ENCODE results near the gene FBXL13. TPM values are rescaled to one million over a fixed set of nuclear protein-coding genes. Genes with fewer than 3 reads are reported as not detected.

The FBXL13 gene
- total and polyA plus RNA-seq, 2 of the 8 experiments (the other 6 are each of a cell fraction or from before 2014, with no cell fraction given), result 1.2 to 2.8 TPM

DNA sequence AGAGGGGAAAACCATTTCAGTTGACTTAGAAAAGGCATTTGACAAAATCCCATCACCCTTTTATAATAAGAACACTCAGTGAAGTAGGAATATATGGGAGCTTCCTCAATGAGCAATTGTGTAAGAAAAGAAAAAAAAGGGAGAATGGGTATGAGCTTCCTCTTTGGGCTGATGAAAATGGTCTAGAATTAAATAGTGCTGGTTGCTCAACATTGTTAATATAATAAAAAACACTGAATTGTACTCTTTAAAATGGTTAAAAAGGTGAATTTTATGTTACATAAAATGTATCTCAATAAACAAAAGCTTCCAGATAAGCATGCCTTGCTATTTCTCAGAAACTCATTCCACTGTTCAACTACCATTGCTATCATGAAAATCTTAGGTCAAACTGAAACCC is 121.2 kb downstream of the FBXL13 start:
- ChIA-PET POLR2A (ENCODE audit: partially characterized antibody) (no interaction called here), CTCF (ENCODE audit: partially characterized antibody) (interaction anchor here (0.7 kb wide), 1 partner anchor 212 kb away, joined by 3 read pairs; no protein-coding TSS in a partner anchor)
- no peak overlapping the region for H3K23ac ChIP-seq (ENCODE audit: insufficient read length)
- FAIRE-seq, result no peak
- H3K4me1 ChIP-seq (replicated peaks in 1 of 4; ENCODE audit: control insufficient read depth in 3 of 4, insufficient read depth in 4 of 4, low read length in 3 of 4), result no peaks in the 10 kb centered on the region
- no peaks in the 10 kb centered on the region for H3K79me2 ChIP-seq (ENCODE audit: control insufficient read depth in 1 of 2, insufficient read depth in 2 of 2, low read length in 2 of 2)
- no peak overlapping the region for H4K8ac ChIP-seq (ENCODE audit: extremely low read depth, insufficient read depth, low read length)
- no peaks in the 10 kb centered on the region for H3K23me2 ChIP-seq (ENCODE audit: low read depth, low read length)
- no peak overlapping the region for H3K18ac ChIP-seq (ENCODE audit: extremely low read depth, low read length)
- no peak overlapping the region for H4K91ac ChIP-seq (replicated peaks; ENCODE audit: insufficient read length, low read length)
- no peak overlapping the region for H3K9ac ChIP-seq (replicated peaks in 1 of 4; ENCODE audit: extremely low read depth in 1 of 4, low read depth in 3 of 4, low read length in 3 of 4)
- H3K79me1 ChIP-seq (ENCODE audit: low read depth, low read length), result no peaks in the 10 kb centered on the region
- H3K27me3 ChIP-seq (replicated peaks in 1 of 4; ENCODE audit: control insufficient read depth in 3 of 4, extremely low read depth in 1 of 4, insufficient read depth in 3 of 4, low read length in 3 of 4), result no peaks in the 10 kb centered on the region
- no peak for DNase-seq (ENCODE audit: low read depth in 1 of 2, low spot score in 2 of 2)
- H2BK12ac ChIP-seq (ENCODE audit: low read depth, low read length), result no peak overlapping the region
- no peak overlapping the region for H2AFZ ChIP-seq (ENCODE audit: low read length)
- H3K27ac ChIP-seq (ENCODE audit: low read depth, low read length), result no peak overlapping the region
- no peaks in the 10 kb centered on the region for H3K9me3 ChIP-seq (ENCODE audit: insufficient read depth in 2 of 2, low read depth in 1 of 2, low read length in 1 of 2)
- H4K20me1 ChIP-seq (replicated peaks in 1 of 2; ENCODE audit: control insufficient read depth in 1 of 2, insufficient read depth in 2 of 2, low read length in 2 of 2), result no peaks in the 10 kb centered on the region
- no peak overlapping the region for H2BK120ac ChIP-seq (replicated peaks; ENCODE audit: low read depth, low read length)
- no peaks in the 10 kb centered on the region for H3K36me3 ChIP-seq (ENCODE audit: control insufficient read depth in 2 of 4, insufficient read depth in 4 of 4, low read length in 3 of 4)
- TF ChIP-seq CBX5 (IDR thresholded peaks at IDR 0.05; ENCODE audit: low read depth, low read length) (no peak), CHD2 (IDR thresholded peaks at IDR 0.05; ENCODE audit: low read length) (no peak)
- no peak overlapping the region for H4K5ac ChIP-seq (ENCODE audit: insufficient read length, low read depth, low read length)
- no peak overlapping the region for H2BK15ac ChIP-seq (ENCODE audit: low read length)
- H3K56ac ChIP-seq (replicated peaks; ENCODE audit: insufficient read length, low read depth, low read length), result no peak overlapping the region
- H3K4me2 ChIP-seq (ENCODE audit: insufficient read depth in 1 of 2, low read depth in 2 of 2, low read length in 2 of 2), result no peak overlapping the region
- H3K4ac ChIP-seq (replicated peaks; ENCODE audit: insufficient read length, low read depth, low read length), result no peak overlapping the region
- H2AK5ac ChIP-seq (ENCODE audit: low read depth, low read length), result no peak overlapping the region
- H2BK20ac ChIP-seq (ENCODE audit: low read length), result no peak overlapping the region
- no peak overlapping the region for H3K4me3 ChIP-seq (ENCODE audit: extremely low read depth in 1 of 4, insufficient read depth in 2 of 4, low read depth in 3 of 4, low read length in 4 of 4)
- H2BK5ac ChIP-seq (ENCODE audit: low read depth, low read length), result no peak overlapping the region
- no peak overlapping the region for H3K14ac ChIP-seq (ENCODE audit: insufficient read length)

Data from H1 (cell line).